A673 (cell line): ENCODE measurements around the gene MPEG1. TPM values are rescaled to one million over a fixed set of nuclear protein-coding genes. Genes with fewer than 3 reads are reported as not detected.

ENCODE experiments used
- Bru-seq: library from RNA; stranded (reverse); fragments of 400-500 nt; gene quantifications from one replicate; lab custom pipeline; 2021; lab: Mats Ljungman, UMichigan
- BruChase-seq, 2 experiments: library from RNA; stranded (reverse); fragments of 400-500 nt; gene quantifications; one replicate each; lab custom pipeline; 2021; lab: Mats Ljungman, UMichigan
- BruUV-seq: library from RNA; stranded (reverse); fragments of 400-500 nt; replicated peaks from 2 replicates; lab custom pipeline; 2021; lab: Mats Ljungman, UMichigan
- CTCF ChIA-PET: fragments of 300-600 bp; sonication (Branson Sonifier 250); formaldehyde crosslinking; loops from one replicate; lab custom pipeline; 2022; ENCODE audit warnings: antibody characterized with exemption; lab: Charles Lee
- POLR2A ChIA-PET: fragments of 300-600 bp; sonication (Branson Sonifier 250); formaldehyde crosslinking; loops from one replicate; lab custom pipeline; 2022; ENCODE audit warnings: antibody characterized with exemption; ENCODE audit not compliant: low non-redundant PET; lab: Charles Lee
- DNase-seq: peaks from one replicate; pipeline ENCODE4 v3.0.0-alpha.2; 2015; ENCODE audit warnings: low spot score
- H3K27ac ChIP-seq: fragments of 200-600 bp; sonication (generic); 2 replicates; pipeline ENCODE4 v1.5.1; 2016; ENCODE audit warnings: mixed run types, low read depth, mild to moderate bottlenecking, mixed read lengths, antibody characterized with exemption, low read length; ENCODE audit not compliant: poor library complexity, severe bottlenecking
- H3K27me3 ChIP-seq: fragments of 200-600 bp; sonication (generic); replicated peaks from 2 replicates; pipeline ENCODE4 v1.6.1; 2017; ENCODE audit warnings: mixed run types, low read depth, mild to moderate bottlenecking, mixed read lengths, antibody characterized with exemption, low read length; ENCODE audit not compliant: insufficient read depth, poor library complexity
- H3K36me3 ChIP-seq: fragments of 200-600 bp; sonication (generic); 2 replicates; pipeline ENCODE4 v1.6.1; 2016; ENCODE audit warnings: mixed run types, mild to moderate bottlenecking, mixed read lengths, antibody characterized with exemption, low read length; ENCODE audit not compliant: insufficient read depth, poor library complexity, severe bottlenecking
- H3K4me1 ChIP-seq: fragments of 200-600 bp; sonication (generic); 2 replicates; pipeline ENCODE4 v1.6.1; 2017; ENCODE audit warnings: mixed run types, mild to moderate bottlenecking, mixed read lengths, antibody characterized with exemption, low read length; ENCODE audit not compliant: insufficient read depth, poor library complexity, severe bottlenecking
- H3K4me3 ChIP-seq: fragments of 200-600 bp; sonication (generic); 2 replicates; pipeline ENCODE4 v1.5.1; 2016; ENCODE audit warnings: low read depth, mixed run types, mild to moderate bottlenecking, mixed read lengths, low read length; ENCODE audit not compliant: poor library complexity, severe bottlenecking
- H3K9me3 ChIP-seq: fragments of 200-600 bp; sonication (generic); 2 replicates; pipeline ENCODE4 v1.6.1; 2016; ENCODE audit warnings: mixed run types, low read depth, mild to moderate bottlenecking, mixed read lengths, antibody characterized with exemption, low read length; ENCODE audit not compliant: poor library complexity, severe bottlenecking
- CTCF ChIP-seq: fragments of 300-800, 200-600 bp; sonication (generic); conservative IDR thresholded peaks from 2 replicates; pipeline ENCODE4 v1.5.1; 2017; ENCODE audit warnings: low read depth, mild to moderate bottlenecking, antibody characterized with exemption, low read length, moderate library complexity, mixed read lengths
- EZH2 ChIP-seq: fragments of 200-600 bp; sonication (generic); IDR thresholded peaks from 2 replicates; pipeline ENCODE4 v1.6.1; 2017; ENCODE audit warnings: borderline replicate concordance, low read depth, mild to moderate bottlenecking, mixed read lengths, antibody characterized with exemption, low read length; ENCODE audit not compliant: poor library complexity, severe bottlenecking
- intact Hi-C: fragments of 100-400 bp; cut with micrococcal nuclease; formaldehyde crosslinking; loops from one replicate; pipeline ENCODE4 v1.10.0; 2022; ENCODE audit not compliant: unreplicated experiment
- long read RNA-seq: library from polyadenylated mRNA; stranded (forward); transcript quantifications from one replicate; pipeline ENCODE4 v2.0.0, GENCODE V29; 2022
- total RNA-seq: library from RNA; stranded (reverse); gene quantifications from 2 replicates; pipeline ENCODE4 v1.2.3, GENCODE V29; 2021

The MPEG1 gene
- total RNA-seq (not detected in 2 replicates), Bru-seq, nascent RNA (not detected), BruChase-seq, experiment 1, labeled RNA remaining after a 2-hour chase (not detected), BruChase-seq, experiment 2, labeled RNA remaining after a 6-hour chase (not detected)
- long read RNA-seq = 0 reads

- no peaks in the 10 kb centered on the region for H3K36me3 ChIP-seq
- H3K9me3 ChIP-seq = no peaks in the 10 kb centered on the region
- H3K4me1 ChIP-seq = no peaks in the 10 kb centered on the region
- no peak within 1 kb of the TSS for H3K4me3 ChIP-seq
- DNase-seq = no peak
- TF ChIP-seq CTCF (no peak), EZH2 (no peak)
- intact Hi-C loops = no loop called here
- ChIA-PET CTCF (interaction anchor here (0.6 kb wide), 1 partner anchor 42 kb away, joined by 4 read pairs; no protein-coding TSS in a partner anchor), POLR2A (no interaction called here)
- H3K27ac ChIP-seq = no peak within 1 kb of the TSS
- no TSS peak for BruUV-seq
- H3K27me3 ChIP-seq = peaks cover 6% of the 10 kb centered on the region
These were observed at the start of gene MPEG1 for GRCh38 chr11:59212744-59213631. Gene MPEG1 (minus strand): TSS chr11:59212927. CDS start chr11:59212865, 62 bp downstream.

- BruUV-seq = no TSS peak
These were observed 49.6 kb upstream of the MPEG1 start for GRCh38 chr11:59262177-59262818.

More at GRCh38 chr11:59262177-59262818, 49.6 kb upstream of the MPEG1 start:
- H3K4me3 ChIP-seq = no peak overlapping the region
- POLR2A ChIA-PET = no interaction called here
- H3K4me1 ChIP-seq = no peaks in the 10 kb centered on the region
- H3K9me3 ChIP-seq = no peaks in the 10 kb centered on the region
- no peaks in the 10 kb centered on the region for H3K36me3 ChIP-seq
- CTCF ChIA-PET = no interaction called here
- intact Hi-C loops = no loop called here
- no peak overlapping the region for H3K27ac ChIP-seq
- TF ChIP-seq CTCF = no peak
- no peak for TF ChIP-seq EZH2
- H3K27me3 ChIP-seq = no peaks in the 10 kb centered on the region
- no peak for DNase-seq
